GM23338 (cell line): ENCODE measurements around the gene GPATCH8. TPM values are rescaled to one million over a fixed set of nuclear protein-coding genes. Genes with fewer than 3 reads are reported as not detected.

ENCODE experiments used
- ATAC-seq: fragments of 200-7000 bp; cut with Tn5 transposase; 3 replicates; pipeline ENCODE4 v1.9.1; 2020
- DNase-seq: peaks from one replicate; pipeline ENCODE4 v3.0.0-alpha.2; 2015; ENCODE audit warnings: low spot score
- H2AFZ ChIP-seq: fragments of 200-600 bp; sonication (generic); 2 replicates; pipeline ENCODE4 v1.8.0; 2016; ENCODE audit warnings: antibody characterized with exemption, mild to moderate bottlenecking, moderate library complexity
- H3F3A ChIP-seq: fragments of 200-600 bp; sonication (generic); replicated peaks from 2 replicates; pipeline ENCODE4 v1.8.0; 2017; ENCODE audit warnings: antibody characterized with exemption, mixed run types, low read depth
- H3K27ac ChIP-seq: fragments of 200-600 bp; sonication (generic); 2 replicates; pipeline ENCODE4 v1.6.1; 2016; ENCODE audit warnings: low read depth
- H3K27me3 ChIP-seq: fragments of 200-600 bp; sonication (generic); 2 replicates; pipeline ENCODE4 v1.8.0; 2016; ENCODE audit warnings: mild to moderate bottlenecking, mixed run types, moderate library complexity; ENCODE audit not compliant: insufficient read depth
- H3K36me3 ChIP-seq: fragments of 200-600 bp; sonication (generic); 2 replicates; pipeline ENCODE4 v1.8.0; 2016; ENCODE audit warnings: mild to moderate bottlenecking; ENCODE audit not compliant: insufficient read depth
- H3K4me1 ChIP-seq: fragments of 200-600 bp; sonication (generic); 2 replicates; pipeline ENCODE4 v1.8.0; 2016; ENCODE audit warnings: mild to moderate bottlenecking, moderate library complexity; ENCODE audit not compliant: insufficient read depth
- H3K4me2 ChIP-seq: fragments of 200-600 bp; sonication (generic); 2 replicates; pipeline ENCODE4 v1.7.1; 2017; ENCODE audit warnings: mixed run types
- H3K4me3 ChIP-seq: fragments of 200-600 bp; sonication (generic); 2 replicates; pipeline ENCODE4 v1.6.1; 2016; ENCODE audit warnings: mixed run types
- H3K79me2 ChIP-seq: fragments of 200-600 bp; sonication (generic); replicated peaks from 2 replicates; pipeline ENCODE4 v1.8.0; 2017; ENCODE audit warnings: mild to moderate bottlenecking; ENCODE audit not compliant: insufficient read depth
- H3K9me2 ChIP-seq: fragments of 200-600 bp; sonication (generic); 2 replicates; pipeline ENCODE4 v1.8.0; 2017; ENCODE audit not compliant: insufficient read depth
- H4K20me1 ChIP-seq: fragments of 200-600 bp; sonication (generic); replicated peaks from 2 replicates; pipeline ENCODE4 v1.8.0; 2017; ENCODE audit warnings: mild to moderate bottlenecking; ENCODE audit not compliant: insufficient read depth
- H3K27ac Mint-ChIP-seq: 2 replicates; pipeline ENCODE4 v1.8.0; 2020; ENCODE audit warnings: inconsistent platforms, mild to moderate bottlenecking, moderate library complexity, mixed read lengths
- H3K27me3 Mint-ChIP-seq: 3 replicates; pipeline ENCODE4 v1.8.0; 2022; ENCODE audit warnings: low read depth, mild to moderate bottlenecking, moderate library complexity, mixed read lengths, inconsistent platforms; ENCODE audit not compliant: insufficient read depth, poor library complexity
- H3K36me3 Mint-ChIP-seq: 3 replicates; pipeline ENCODE4 v1.8.0; 2021; ENCODE audit warnings: low read depth, mild to moderate bottlenecking, inconsistent platforms, moderate library complexity, mixed read lengths
- H3K4me1 Mint-ChIP-seq: 3 replicates; pipeline ENCODE4 v1.8.0; 2020; ENCODE audit warnings: mild to moderate bottlenecking, inconsistent platforms, mixed read lengths
- H3K4me3 Mint-ChIP-seq: 3 replicates; pipeline ENCODE4 v1.8.0; 2021; ENCODE audit warnings: moderate library complexity, mild to moderate bottlenecking, inconsistent platforms, mixed read lengths
- H3K9me3 Mint-ChIP-seq: 3 replicates; pipeline ENCODE4 v1.8.0; 2020; ENCODE audit warnings: moderate library complexity, mild to moderate bottlenecking, inconsistent platforms, mixed read lengths
- CREB1 ChIP-seq: fragments of 250-450 bp; sonication (Bioruptor Pico); IDR thresholded peaks from 2 replicates; pipeline ENCODE4 v1.5.0; 2020; ENCODE audit warnings: low read depth, mild to moderate bottlenecking, moderate library complexity
- ETS1 ChIP-seq: IDR thresholded peaks from 2 replicates; pipeline ENCODE4 v1.6.1; 2016; ENCODE audit warnings: antibody characterized with exemption
- JUNB ChIP-seq: IDR thresholded peaks from one replicate; pipeline ENCODE4 v1.6.1; 2016; ENCODE audit warnings: antibody characterized with exemption; ENCODE audit not compliant: unreplicated experiment
- POLR2AphosphoS5 ChIP-seq: IDR thresholded peaks from 2 replicates; pipeline ENCODE4 v1.6.1; 2016; ENCODE audit warnings: antibody characterized with exemption, low read depth
- REST ChIP-seq: IDR thresholded peaks from one replicate; pipeline ENCODE4 v1.6.1; 2018; ENCODE audit warnings: antibody characterized with exemption; ENCODE audit not compliant: unreplicated experiment
- STAT1 ChIP-seq: IDR thresholded peaks from one replicate; pipeline ENCODE4 v1.6.1; 2016; ENCODE audit warnings: antibody characterized with exemption; ENCODE audit not compliant: unreplicated experiment
- ZNF114 ChIP-seq: fragments of 250-450 bp; sonication (Bioruptor Pico); IDR thresholded peaks from 2 replicates; pipeline ENCODE4 v1.5.0; 2020; ENCODE audit warnings: mild to moderate bottlenecking, moderate library complexity
- ZNF331 ChIP-seq: fragments of 250-450 bp; sonication (Bioruptor Pico); IDR thresholded peaks from 2 replicates; pipeline ENCODE4 v1.5.0; 2020; ENCODE audit warnings: low read depth, mild to moderate bottlenecking, moderate library complexity
- polyA plus RNA-seq: library from polyadenylated mRNA; unstranded; fragments of >200 nt; fragmentation: Nextera tagmentation; extraction: Ambion mirVana; gene quantifications from 2 replicates; pipeline ENCODE4 v1.2.1, GENCODE V29; 2016
- total RNA-seq: library from RNA; depleted of rRNA; stranded (reverse); fragments of >200 nt; shearing (Covaris generic); gene quantifications from 2 replicates; pipeline ENCODE4 v1.2.3, GENCODE V29; 2014

The GPATCH8 gene
- total and polyA plus RNA-seq, 2 experiments from 2014 or later, result 44.4 to 76.5 TPM

- TF ChIP-seq ETS1 (no peak; the same call in 1 of the 2 replicates), ZNF114 (CRISPR knock-in tag) (no peak), CREB1 (CRISPR knock-in tag) (no peak), STAT1 (no peak), REST (no peak), ZNF331 (no peak)
Measured at GRCh38 chr17:44375196-44376017, 127.8 kb downstream of the GPATCH8 start (continued).

- peak overlapping the region; percentile 49 for H3K4me3 Mint-ChIP-seq
- peak; percentile 75 for ATAC-seq
- Histone ChIP-seq H3K79me2 (no peaks in the 10 kb centered on the region), H3K4me2 (peak overlapping the region; percentile 80), H3K9me2 (no peaks in the 10 kb centered on the region), H4K20me1 (no peaks in the 10 kb centered on the region), H3K27ac (no peak overlapping the region), H3K36me3 (no peaks in the 10 kb centered on the region), H3K4me3 (peak overlapping the region; percentile 49), H2AFZ (peak overlapping the region; percentile 84), H3K4me1 (peaks cover 21% of the 10 kb centered on the region), H3K27me3 (0 out of 2 replicates have a peak, but pooled peaks cover 5% of the 10 kb centered on the region), H3F3A (peaks cover 8% of the 10 kb centered on the region)
- H3K4me1 Mint-ChIP-seq, result peaks cover 25% of the 10 kb centered on the region
- peak; percentile 85 for DNase-seq
- TF ChIP-seq POLR2AphosphoS5 (peak; percentile 72), JUNB (no peak)
- peaks cover 3% of the 10 kb centered on the region; the same call in 1 of the 3 replicates for H3K36me3 Mint-ChIP-seq
- peaks cover 18% of the 10 kb centered on the region for H3K27me3 Mint-ChIP-seq
- H3K27ac Mint-ChIP-seq, result no peak overlapping the region
- no peaks in the 10 kb centered on the region; the same call in 2 of the 3 replicates for H3K9me3 Mint-ChIP-seq
Measured at GRCh38 chr17:44374306-44375195, 128.7 kb downstream of the GPATCH8 start.
